Caco-2 (cell line): ENCODE data around the gene SLC9A3. TPM values are rescaled to one million over a fixed set of nuclear protein-coding genes. Genes with fewer than 3 reads are reported as not detected.

Experiments
- BruUV-seq: library from RNA; stranded (reverse); fragments of 400-500 nt; replicated peaks from 2 replicates; lab custom pipeline; 2021; lab: Mats Ljungman, UMichigan
- CTCF ChIA-PET: fragments of 300-600 bp; sonication (Branson Sonifier 250); formaldehyde crosslinking; loops from one replicate; lab custom pipeline; 2022; ENCODE audit warnings: antibody characterized with exemption; lab: Charles Lee
- POLR2A ChIA-PET: fragments of 300-600 bp; sonication (Branson Sonifier 250); formaldehyde crosslinking; loops from one replicate; lab custom pipeline; 2022; ENCODE audit warnings: antibody characterized with exemption; lab: Charles Lee
- DNase-seq, 2 experiments: peaks; one replicate each; pipeline versions ENCODE4 v3.0.0 to v3.0.0-alpha.2; 2020 to 2022
- H3K27me3 ChIP-seq: replicated peaks from 2 replicates; pipeline ENCODE4 v1.6.0; 2011; ENCODE audit warnings: low read length; ENCODE audit not compliant: control insufficient read depth, insufficient read depth
- H3K36me3 ChIP-seq: 2 replicates; pipeline ENCODE4 v1.5.1; 2011; ENCODE audit warnings: low read length; ENCODE audit not compliant: control insufficient read depth, insufficient read depth
- H3K4me1 ChIP-seq: fragments of 250-450 bp; sonication (Bioruptor Pico); 2 replicates; pipeline ENCODE4 v1.5.1; 2020; ENCODE audit warnings: mild to moderate bottlenecking
- H3K4me3 ChIP-seq: 2 replicates; pipeline ENCODE4 v1.5.1; 2011; ENCODE audit warnings: low read depth, mild to moderate bottlenecking, control low read depth, low read length
- H3K9me3 ChIP-seq: fragments of 250-450 bp; sonication (Bioruptor Pico); 2 replicates; pipeline ENCODE4 v1.5.1; 2020; ENCODE audit warnings: mild to moderate bottlenecking, moderate library complexity
- H3K27ac Mint-ChIP-seq: one replicate; pipeline ENCODE4 v1.8.0; 2022; ENCODE audit warnings: mixed read lengths; ENCODE audit not compliant: unreplicated experiment
- H3K27me3 Mint-ChIP-seq: one replicate; pipeline ENCODE4 v1.8.0; 2022; ENCODE audit warnings: mixed read lengths; ENCODE audit not compliant: insufficient read depth, unreplicated experiment
- H3K36me3 Mint-ChIP-seq: one replicate; pipeline ENCODE4 v1.8.0; 2022; ENCODE audit warnings: mild to moderate bottlenecking, mixed read lengths; ENCODE audit not compliant: insufficient read depth, unreplicated experiment
- H3K4me1 Mint-ChIP-seq: one replicate; pipeline ENCODE4 v1.8.0; 2022; ENCODE audit warnings: low read depth, mixed read lengths; ENCODE audit not compliant: unreplicated experiment
- H3K4me3 Mint-ChIP-seq: one replicate; pipeline ENCODE4 v1.8.0; 2022; ENCODE audit warnings: mild to moderate bottlenecking, moderate library complexity, mixed read lengths; ENCODE audit not compliant: unreplicated experiment
- H3K9me3 Mint-ChIP-seq: one replicate; pipeline ENCODE4 v1.8.0; 2022; ENCODE audit warnings: mixed read lengths; ENCODE audit not compliant: unreplicated experiment
- intact Hi-C: fragments of 100-400 bp; cut with micrococcal nuclease; formaldehyde crosslinking; loops from one replicate; pipeline ENCODE4 v1.10.0; 2022; ENCODE audit not compliant: unreplicated experiment
- total RNA-seq: library from RNA; stranded (reverse); gene quantifications from 2 replicates; pipeline ENCODE4 v1.2.3, GENCODE V29; 2022
- TF ChIP-seq, protein P1 (sequence below), 2 experiments: fragments of 200-600 bp in 1 of 2; IDR thresholded peaks; 1 replicate in 1 of 2; 2 replicates in 1 of 2; pipeline versions ENCODE4 v1.5.1 to v1.8.0; 2011 to 2022; ENCODE audit warnings: antibody characterized with exemption in 1 of 2, control low read depth in 1 of 2, inconsistent platforms in 1 of 2, low read depth in 1 of 2, low read length in 1 of 2, mild to moderate bottlenecking in 1 of 2, moderate library complexity in 1 of 2; ENCODE audit not compliant: insufficient read depth in 1 of 2, severe bottlenecking in 1 of 2, unreplicated experiment in 1 of 2

The SLC9A3 gene
- total RNA-seq, 1 experiment from 2014 or later = 3.4 TPM

GRCh38 chr5:470961-471749, 53.1 kb downstream of the SLC9A3 start:
- H3K27me3 Mint-ChIP-seq = no peaks in the 10 kb centered on the region
- intact Hi-C loops = no loop called here
- H3K36me3 Mint-ChIP-seq = peaks cover 21% of the 10 kb centered on the region
- ChIA-PET POLR2A (interaction anchor here (0.6 kb wide), 1 partner anchor 25 kb away, joined by 4 read pairs; no protein-coding TSS in a partner anchor), CTCF (interaction anchor here (1.0 to 1.9 kb wide), 3 partner anchors 24 to 150 kb away, joined by 3 to 9 read pairs (median 5); no protein-coding TSS in a partner anchor)
- peaks cover 7% of the 10 kb centered on the region for H3K4me1 Mint-ChIP-seq
- no peak for DNase-seq
- Histone ChIP-seq H3K4me1 (no peaks in the 10 kb centered on the region), H3K27me3 (no peaks in the 10 kb centered on the region), H3K9me3 (no peaks in the 10 kb centered on the region), H3K36me3 (no peaks in the 10 kb centered on the region), H3K4me3 (peak overlapping the region; percentile 98)
- H3K9me3 Mint-ChIP-seq = no peaks in the 10 kb centered on the region
- H3K4me3 Mint-ChIP-seq = peak overlapping the region; percentile 85
- BruUV-seq = no TSS peak
- no peak overlapping the region for H3K27ac Mint-ChIP-seq
- TF ChIP-seq, protein P1, sequence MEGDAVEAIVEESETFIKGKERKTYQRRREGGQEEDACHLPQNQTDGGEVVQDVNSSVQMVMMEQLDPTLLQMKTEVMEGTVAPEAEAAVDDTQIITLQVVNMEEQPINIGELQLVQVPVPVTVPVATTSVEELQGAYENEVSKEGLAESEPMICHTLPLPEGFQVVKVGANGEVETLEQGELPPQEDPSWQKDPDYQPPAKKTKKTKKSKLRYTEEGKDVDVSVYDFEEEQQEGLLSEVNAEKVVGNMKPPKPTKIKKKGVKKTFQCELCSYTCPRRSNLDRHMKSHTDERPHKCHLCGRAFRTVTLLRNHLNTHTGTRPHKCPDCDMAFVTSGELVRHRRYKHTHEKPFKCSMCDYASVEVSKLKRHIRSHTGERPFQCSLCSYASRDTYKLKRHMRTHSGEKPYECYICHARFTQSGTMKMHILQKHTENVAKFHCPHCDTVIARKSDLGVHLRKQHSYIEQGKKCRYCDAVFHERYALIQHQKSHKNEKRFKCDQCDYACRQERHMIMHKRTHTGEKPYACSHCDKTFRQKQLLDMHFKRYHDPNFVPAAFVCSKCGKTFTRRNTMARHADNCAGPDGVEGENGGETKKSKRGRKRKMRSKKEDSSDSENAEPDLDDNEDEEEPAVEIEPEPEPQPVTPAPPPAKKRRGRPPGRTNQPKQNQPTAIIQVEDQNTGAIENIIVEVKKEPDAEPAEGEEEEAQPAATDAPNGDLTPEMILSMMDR (IDR thresholded peaks at IDR 0.05; ENCODE audit: insufficient read depth in 1 of 2, low read depth in 1 of 2, low read length in 1 of 2, severe bottlenecking in 1 of 2, unreplicated experiment in 1 of 2) = no peak

GRCh38 chr5:469752-470483, 54.3 kb downstream of the SLC9A3 start:
- no TSS peak for BruUV-seq

DNA sequence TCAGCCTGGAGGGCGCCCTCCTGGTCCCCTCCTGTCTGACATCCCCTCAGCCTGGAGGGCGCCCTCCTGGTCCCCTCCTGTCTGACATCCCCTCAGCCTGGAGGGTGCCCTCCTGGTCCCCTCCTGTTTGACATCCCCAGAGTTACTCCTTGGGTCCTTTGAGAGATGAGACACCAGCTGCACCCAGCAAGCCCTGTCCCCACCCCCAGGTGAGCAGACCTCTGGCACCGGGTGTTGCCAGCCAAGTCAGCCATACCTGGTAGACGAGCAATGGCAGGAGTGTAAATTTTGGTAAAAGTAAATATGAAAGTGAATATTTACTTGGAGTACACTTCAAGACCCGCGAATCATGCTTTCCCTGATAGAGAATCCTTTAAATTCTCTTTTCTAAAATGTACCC, 55.8 kb downstream of the SLC9A3 start:
- no peaks in the 10 kb centered on the region for H3K27me3 Mint-ChIP-seq
- H3K9me3 Mint-ChIP-seq = no peaks in the 10 kb centered on the region
- ChIA-PET CTCF (no interaction called here), POLR2A (no interaction called here)
- Histone ChIP-seq H3K4me1 (no peaks in the 10 kb centered on the region), H3K36me3 (no peaks in the 10 kb centered on the region), H3K27me3 (no peaks in the 10 kb centered on the region), H3K4me3 (no peak overlapping the region), H3K9me3 (no peaks in the 10 kb centered on the region)
- no peaks in the 10 kb centered on the region for H3K4me1 Mint-ChIP-seq
- DNase-seq = no peak
- H3K27ac Mint-ChIP-seq = no peak overlapping the region
- peaks cover 28% of the 10 kb centered on the region for H3K36me3 Mint-ChIP-seq
- no TSS peak for BruUV-seq
- TF ChIP-seq, protein P1 (IDR thresholded peaks at IDR 0.05; ENCODE audit: insufficient read depth in 1 of 2, low read depth in 1 of 2, low read length in 1 of 2, severe bottlenecking in 1 of 2, unreplicated experiment in 1 of 2) = no peak
- H3K4me3 Mint-ChIP-seq = no peak overlapping the region
- intact Hi-C loops = no loop called here

More at GRCh38 chr5:469752-470483, 54.3 kb downstream of the SLC9A3 start:
- Mint-ChIP-seq H3K27me3 (no peaks in the 10 kb centered on the region), H3K4me1 (peaks cover 7% of the 10 kb centered on the region), H3K9me3 (no peaks in the 10 kb centered on the region), H3K27ac (no peak overlapping the region), H3K4me3 (no peak overlapping the region), H3K36me3 (peaks cover 25% of the 10 kb centered on the region)
- ChIA-PET CTCF (interaction anchor here (1.3 kb wide), 1 partner anchor 24 kb away, joined by 5 read pairs; no protein-coding TSS in a partner anchor), POLR2A (no interaction called here)
- Histone ChIP-seq H3K4me1 (no peaks in the 10 kb centered on the region), H3K9me3 (no peaks in the 10 kb centered on the region), H3K27me3 (no peaks in the 10 kb centered on the region), H3K4me3 (no peak overlapping the region), H3K36me3 (no peaks in the 10 kb centered on the region)
- DNase-seq = no peak
- TF ChIP-seq, protein P1 (IDR thresholded peaks at IDR 0.05; ENCODE audit: insufficient read depth in 1 of 2, low read depth in 1 of 2, low read length in 1 of 2, severe bottlenecking in 1 of 2, unreplicated experiment in 1 of 2) = no peak
- intact Hi-C loops = no loop called here
